Erythroblast (primary cell): ENCODE data around the gene ADGRG4.

Source experiments
- DNase-seq, 2 experiments: peaks; one replicate each; lab custom pipeline; 2025; lab: John Stamatoyannopoulos, UW
- GATA1 ChIP-seq: IDR thresholded peaks from 2 replicates; pipeline ENCODE4 v1.6.1; 2011; ENCODE audit warnings: low read depth, mild to moderate bottlenecking, control low read depth, low read length, moderate library complexity
- POLR2A ChIP-seq: IDR thresholded peaks from 2 replicates; pipeline ENCODE4 v1.6.1; 2011; ENCODE audit warnings: mild to moderate bottlenecking, low read length

The ADGRG4 gene

DNA sequence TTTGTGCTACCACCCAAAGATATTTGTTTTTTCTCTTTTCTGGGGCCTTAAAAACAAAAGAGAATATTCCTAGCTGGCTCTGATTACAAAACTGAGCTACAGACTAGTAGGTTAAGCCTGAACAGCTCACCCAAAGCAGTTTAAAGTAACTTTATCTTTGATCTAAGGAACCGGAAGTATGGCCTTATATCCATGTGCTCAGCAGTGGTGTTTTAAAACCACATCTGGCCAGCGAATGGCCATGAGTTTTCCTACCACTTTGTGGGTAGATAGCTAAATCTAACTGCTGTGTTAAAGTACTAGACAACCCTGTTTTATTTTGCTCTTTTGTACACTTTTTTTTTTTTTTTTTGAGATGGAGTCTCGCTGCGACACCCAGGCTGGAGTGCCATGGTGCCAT, 24.6 kb downstream of the ADGRG4 start:
- no peak for DNase-seq
- TF ChIP-seq POLR2A, result no peak
- no peak for TF ChIP-seq GATA1

DNA sequence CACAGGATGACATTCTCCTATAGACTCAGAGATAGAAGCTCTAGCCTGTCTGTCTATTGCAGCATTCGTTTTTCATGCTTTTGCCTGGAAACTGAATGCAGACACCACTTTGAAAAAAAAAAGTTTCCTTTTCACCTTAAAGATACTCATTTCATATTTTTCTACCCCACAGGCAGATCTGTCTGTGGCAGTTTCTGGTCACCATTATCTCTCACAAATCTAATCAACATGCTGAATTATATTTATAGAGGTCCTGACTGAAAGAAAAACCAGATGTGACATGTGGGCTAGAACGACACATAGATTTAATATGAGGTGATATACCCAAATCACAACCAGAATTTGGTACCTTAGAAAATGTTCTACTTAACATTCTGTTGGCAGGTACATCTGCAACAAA, 28.2 kb downstream of the ADGRG4 start:
- no peak for DNase-seq
- TF ChIP-seq POLR2A (no peak), GATA1 (no peak)

GRCh38 chrX:136336623-136337022, 35.9 kb downstream of the ADGRG4 start:
- TF ChIP-seq GATA1 (no peak), POLR2A (no peak)
- DNase-seq, result peak; percentile 0 to 8

GRCh38 chrX:136339702-136340101, 38.9 kb downstream of the ADGRG4 start:
- no peak for DNase-seq
- TF ChIP-seq POLR2A, result no peak
- TF ChIP-seq GATA1, result no peak

DNA sequence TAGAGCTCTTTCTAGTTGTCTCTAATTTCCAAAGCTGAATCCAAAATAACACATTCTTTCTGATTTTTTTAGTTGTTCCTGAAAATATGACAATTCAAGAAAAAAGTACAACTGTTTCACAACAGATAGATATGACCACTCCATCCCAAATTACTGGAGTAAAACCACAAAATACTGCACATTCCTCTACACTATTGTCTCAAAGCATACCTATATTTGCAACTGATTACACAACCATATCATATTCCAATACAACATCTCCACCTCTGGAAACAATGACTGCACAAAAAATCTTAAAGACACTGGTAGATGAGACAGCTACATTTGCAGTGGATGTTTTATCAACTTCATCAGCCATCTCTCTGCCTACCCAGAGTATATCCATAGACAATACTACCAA, 43.6 kb downstream of the ADGRG4 start:
- no peak for DNase-seq
- TF ChIP-seq POLR2A (no peak), GATA1 (no peak)

GRCh38 chrX:136346506-136346905, 45.7 kb downstream of the ADGRG4 start:
- TF ChIP-seq GATA1 (no peak), POLR2A (no peak)
- no peak for DNase-seq

- DNase-seq, result no peak
Measured at GRCh38 chrX:136347706-136348105, 46.9 kb downstream of the ADGRG4 start.

DNA sequence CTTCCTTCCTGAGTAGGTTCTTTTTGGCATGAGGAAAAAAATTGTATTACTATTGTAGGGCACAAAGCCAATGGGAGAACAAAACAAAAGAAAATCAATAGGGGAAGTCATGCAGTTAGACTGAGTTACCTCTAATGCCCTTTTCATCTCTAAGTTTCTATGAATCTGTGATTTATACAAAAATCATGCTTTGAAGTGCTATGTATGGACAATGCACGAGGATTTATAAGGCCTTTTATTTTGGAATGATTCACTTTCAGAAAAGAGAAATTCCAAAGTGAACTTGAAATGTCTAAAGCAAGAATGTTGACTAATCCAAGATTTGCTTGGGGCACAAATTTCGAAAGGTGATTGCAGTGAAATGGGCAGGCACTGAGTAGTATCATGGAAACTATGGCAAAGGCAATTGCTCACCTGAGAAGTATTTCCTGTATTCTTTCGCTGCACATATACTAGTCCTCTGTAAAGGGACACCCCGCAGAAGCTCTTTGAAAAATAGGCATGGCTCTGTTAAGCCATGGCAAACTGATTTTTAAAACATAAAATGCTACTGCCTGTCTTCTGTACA, 52.8 kb downstream of the ADGRG4 start:
- no peak for TF ChIP-seq POLR2A
- no peak for TF ChIP-seq GATA1
- no peak for DNase-seq

More at GRCh38 chrX:136347706-136348105, 46.9 kb downstream of the ADGRG4 start:
- TF ChIP-seq POLR2A (no peak), GATA1 (no peak)

DNA sequence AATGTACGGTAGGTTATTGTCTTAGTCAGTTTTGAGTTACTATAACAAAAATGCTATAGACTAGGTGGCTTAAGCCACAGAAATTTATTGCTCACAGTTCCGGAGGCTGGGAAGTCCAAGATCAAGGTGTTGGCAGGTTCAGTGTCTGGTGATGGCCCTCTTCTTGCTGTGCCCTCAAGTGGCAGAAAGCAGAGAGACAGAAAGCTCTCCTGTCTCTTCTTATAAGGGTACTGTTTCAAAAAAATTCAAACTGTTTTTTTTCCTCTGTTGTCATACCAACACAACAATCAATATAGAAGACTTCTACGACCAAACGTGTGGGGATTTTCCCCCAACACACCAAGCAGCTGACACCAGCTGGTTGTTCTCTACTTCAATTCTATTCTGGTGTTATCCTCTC, 53.4 kb downstream of the ADGRG4 start:
- DNase-seq, result no peak
- no peak for TF ChIP-seq GATA1
- TF ChIP-seq POLR2A, result no peak

DNA sequence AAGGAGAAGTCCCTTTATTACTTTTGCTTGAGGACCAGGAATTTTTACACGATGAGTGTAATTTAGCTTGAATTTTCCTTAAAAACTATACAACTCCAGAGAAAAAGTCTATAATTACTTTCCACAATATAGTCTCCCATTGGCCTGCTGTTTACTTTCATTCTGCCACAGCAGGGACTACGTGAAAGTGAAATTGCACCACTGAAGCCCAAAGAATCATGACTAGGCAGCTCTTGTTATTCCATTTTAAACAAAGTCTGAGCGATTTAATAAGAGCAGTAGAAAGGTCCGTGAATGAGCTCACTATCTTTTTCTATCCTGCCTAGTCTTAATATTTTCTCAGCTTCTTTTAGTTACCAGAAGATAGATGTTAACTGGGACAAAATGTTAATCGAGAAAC, 68.6 kb downstream of the ADGRG4 start:
- no peak for TF ChIP-seq POLR2A
- TF ChIP-seq GATA1, result no peak

DNA sequence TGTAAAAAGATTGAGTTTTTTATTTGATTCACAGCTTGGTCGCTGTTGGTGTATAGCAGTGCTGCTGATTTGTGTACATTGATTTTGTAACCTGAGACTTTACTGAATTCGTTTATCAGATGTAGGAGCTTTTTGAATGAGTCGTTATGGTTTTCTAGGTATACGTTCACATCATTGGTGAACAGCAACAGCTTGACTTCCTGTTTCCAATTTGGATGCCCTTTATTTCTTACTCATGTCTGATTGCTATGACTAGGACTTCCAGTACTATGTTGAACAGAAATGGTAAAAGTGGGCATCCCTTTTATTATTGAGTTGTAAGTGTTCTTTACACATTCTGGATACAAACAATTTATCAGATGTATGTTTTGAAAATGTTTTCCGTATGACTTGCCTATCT, 76.0 kb downstream of the ADGRG4 start:
- DNase-seq, result no peak
- no peak for TF ChIP-seq GATA1
- no peak for TF ChIP-seq POLR2A

More for the DNA sequence above, 68.6 kb downstream of the ADGRG4 start:
- no peak for DNase-seq

- DNase-seq, result no peak
Measured at GRCh38 chrX:136380010-136380769, 79.4 kb downstream of the ADGRG4 start.

GRCh38 chrX:136386173-136386572, 85.4 kb downstream of the ADGRG4 start:
- DNase-seq, result no peak
- TF ChIP-seq POLR2A (no peak), GATA1 (no peak)

More at GRCh38 chrX:136380010-136380769, 79.4 kb downstream of the ADGRG4 start:
- TF ChIP-seq GATA1 (no peak), POLR2A (no peak)

DNA sequence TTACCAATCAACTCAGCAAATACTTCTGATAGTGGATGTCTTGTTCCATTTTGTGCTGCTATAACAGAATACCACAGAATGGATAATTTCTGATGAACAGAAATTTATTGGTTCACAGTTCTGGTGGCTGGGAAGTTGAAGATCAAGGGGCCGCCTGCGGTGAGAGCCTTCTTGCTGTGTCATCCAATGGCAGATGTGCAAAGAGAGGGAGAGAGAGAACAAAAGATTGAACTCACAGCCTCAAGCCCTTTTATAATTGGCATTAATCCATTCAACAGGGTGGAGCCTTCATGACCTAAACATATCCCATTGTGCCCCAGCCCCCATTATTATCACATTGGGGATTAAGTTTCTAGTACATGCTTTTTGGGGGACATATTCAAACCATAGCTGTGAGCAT, 86.1 kb downstream of the ADGRG4 start:
- no peak for DNase-seq
- TF ChIP-seq GATA1 (no peak), POLR2A (no peak)

GRCh38 chrX:136387951-136388502, 87.3 kb downstream of the ADGRG4 start:
- DNase-seq, result no peak
- no peak for TF ChIP-seq POLR2A
- no peak for TF ChIP-seq GATA1
